Activated CD4-positive, alpha-beta T cell treated with anti-CD3 and anti-CD28 coated beads, Interleukin-2, amount 50 U/mL, for 24 hours (primary cell): ENCODE results near the gene NCMAP.

Experiments
- DNase-seq, 2 donors: peaks; one replicate each; pipeline ENCODE4 v3.0.0-alpha.2; 2020; ENCODE audit warnings: low read depth in 1 of 2, low spot score in 1 of 2

The NCMAP gene

GRCh38 chr1:24570265-24571125, 14.6 kb downstream of the NCMAP start:
- no peak for DNase-seq

- no peak for DNase-seq
Observed at GRCh38 chr1:24572301-24572700, 16.4 kb downstream of the NCMAP start.

GRCh38 chr1:24575905-24576587, 20.2 kb downstream of the NCMAP start:
- no peak for DNase-seq

GRCh38 chr1:24578846-24579245, 23.0 kb downstream of the NCMAP start:
- DNase-seq: no peak

- no peak for DNase-seq
Observed at GRCh38 chr1:24580756-24581155, 24.9 kb downstream of the NCMAP start.

- DNase-seq: no peak
Observed at GRCh38 chr1:24584171-24584647, 28.3 kb downstream of the NCMAP start.

GRCh38 chr1:24586119-24586518, 30.2 kb downstream of the NCMAP start:
- DNase-seq: no peak

- DNase-seq: peak; percentile 2 to 69
Observed at GRCh38 chr1:24586970-24587820, 31.3 kb downstream of the NCMAP start.

- DNase-seq: no peak
Observed at GRCh38 chr1:24588573-24588972, 32.7 kb downstream of the NCMAP start.

GRCh38 chr1:24589200-24589599, 33.3 kb downstream of the NCMAP start:
- DNase-seq: no peak

- DNase-seq: no peak
Observed at GRCh38 chr1:24591781-24592180, 35.9 kb downstream of the NCMAP start.

GRCh38 chr1:24594328-24594598, 38.4 kb downstream of the NCMAP start:
- DNase-seq: no peak

GRCh38 chr1:24596401-24596880, 40.6 kb downstream of the NCMAP start:
- DNase-seq: no peak

GRCh38 chr1:24599265-24599664, 43.4 kb downstream of the NCMAP start:
- no peak for DNase-seq

- DNase-seq: no peak
Observed at GRCh38 chr1:24600551-24600950, 44.7 kb downstream of the NCMAP start.

- no peak for DNase-seq
Observed at GRCh38 chr1:24605534-24606295, 49.8 kb downstream of the NCMAP start.

- no peak for DNase-seq
Observed at GRCh38 chr1:24606296-24606605, 50.4 kb downstream of the NCMAP start.

- no peak for DNase-seq
Observed at GRCh38 chr1:24606621-24607020, 50.7 kb downstream of the NCMAP start.

GRCh38 chr1:24609949-24610517, 54.1 kb downstream of the NCMAP start:
- DNase-seq: no peak

GRCh38 chr1:24619376-24619775, 63.5 kb downstream of the NCMAP start:
- DNase-seq: no peak

GRCh38 chr1:24620678-24621077, 64.8 kb downstream of the NCMAP start:
- DNase-seq: no peak
